Measurements from ENCODE around the gene PBRM1.
A peak's percentile ranks its signal among the peaks of the same experiment; 100 is the strongest.
"Not testable (repeated sequence)": the region's sequence is repeated elsewhere in the genome, so short reads cannot be mapped to it uniquely, and the experiment has no call there.

The PBRM1 gene

GRCh38 chr3:52704611-52705437, 19.1 kb upstream of the PBRM1 start:
- DNase-seq (ENCODE audit: low read depth): peak; percentile 60

GRCh38 chr3:52703341-52703740, 17.6 kb upstream of the PBRM1 start:
- DNase-seq (ENCODE audit: low read depth): no peak

GRCh38 chr3:52697632-52697965, 11.9 kb upstream of the PBRM1 start:
- no peak for DNase-seq (ENCODE audit: low read depth)

DNA sequence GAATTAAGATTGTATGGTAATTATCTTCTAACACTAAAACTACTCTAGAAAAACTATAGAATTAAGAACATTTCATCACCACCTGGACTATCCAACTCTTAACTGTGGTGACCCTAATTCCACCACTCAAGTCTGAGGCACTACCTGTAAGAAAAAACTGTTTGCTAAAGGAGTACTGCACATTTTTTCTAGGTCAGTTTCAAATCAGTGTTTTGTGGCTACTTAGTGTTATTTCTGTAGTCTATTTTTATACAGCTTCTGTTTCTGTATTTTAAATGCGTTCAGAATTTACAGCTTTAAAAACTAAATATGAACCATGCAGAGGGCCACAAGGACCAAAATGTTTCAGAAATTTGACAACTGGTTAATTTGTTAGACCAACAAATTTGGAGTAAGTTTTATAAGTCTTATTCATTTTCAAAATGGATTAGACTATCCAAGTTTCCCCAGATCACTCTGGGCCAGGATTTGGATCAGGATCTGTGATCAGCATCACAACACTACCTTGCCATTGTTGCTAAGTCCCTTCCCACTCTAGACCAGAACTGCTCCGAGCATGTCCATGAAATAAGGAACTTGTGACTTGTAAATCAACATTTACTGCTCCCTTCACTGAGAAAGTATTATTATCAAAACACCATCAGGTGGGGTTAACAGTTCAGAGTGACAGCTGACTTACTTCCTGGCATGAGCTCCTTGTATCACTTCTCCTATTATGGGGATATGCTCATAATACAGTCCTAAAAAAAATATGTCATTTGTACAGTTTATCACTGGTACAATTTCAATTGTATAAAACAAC, 11.3 kb upstream of the PBRM1 start:
- no peak for DNase-seq (ENCODE audit: low read depth)

- DNase-seq (ENCODE audit: low read depth): no peak
These were observed 10.3 kb upstream of the PBRM1 start for GRCh38 chr3:52695798-52696671.

GRCh38 chr3:52694528-52695189, 8.9 kb upstream of the PBRM1 start:
- DNase-seq (ENCODE audit: low read depth): no peak

- DNase-seq (ENCODE audit: low read depth): peak; percentile 32
These were observed 7.4 kb upstream of the PBRM1 start for GRCh38 chr3:52693071-52693470.

DNA sequence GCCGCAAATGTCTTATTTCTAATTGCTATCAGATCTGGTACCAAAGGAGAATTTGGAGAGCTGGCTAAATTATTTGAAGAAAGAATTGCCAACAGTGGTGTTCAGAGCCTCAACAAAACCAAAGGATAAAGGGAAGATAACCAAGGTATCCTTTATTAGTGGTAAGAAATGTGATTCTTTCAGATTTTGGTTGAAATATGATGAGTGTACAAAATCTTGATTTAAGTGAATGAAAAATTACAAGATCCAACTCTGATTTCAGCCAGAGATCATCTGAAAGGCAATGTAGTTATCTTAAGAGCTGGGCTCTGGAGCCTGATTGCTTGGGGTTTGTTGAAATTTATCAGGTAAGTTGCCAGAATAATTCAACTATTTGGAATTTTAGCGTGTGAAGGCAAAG, 4.8 kb upstream of the PBRM1 start:
- no peak for DNase-seq (ENCODE audit: low read depth)

- no peak for DNase-seq (ENCODE audit: low read depth)
These were observed 3.4 kb upstream of the PBRM1 start for GRCh38 chr3:52689151-52689550.

GRCh38 chr3:52688266-52688665, 2.6 kb upstream of the PBRM1 start:
- DNase-seq (ENCODE audit: low read depth): no peak

- DNase-seq (ENCODE audit: low read depth): peak; percentile 78
These were observed 416 bp downstream of the PBRM1 start for GRCh38 chr3:52685285-52685708.

DNA sequence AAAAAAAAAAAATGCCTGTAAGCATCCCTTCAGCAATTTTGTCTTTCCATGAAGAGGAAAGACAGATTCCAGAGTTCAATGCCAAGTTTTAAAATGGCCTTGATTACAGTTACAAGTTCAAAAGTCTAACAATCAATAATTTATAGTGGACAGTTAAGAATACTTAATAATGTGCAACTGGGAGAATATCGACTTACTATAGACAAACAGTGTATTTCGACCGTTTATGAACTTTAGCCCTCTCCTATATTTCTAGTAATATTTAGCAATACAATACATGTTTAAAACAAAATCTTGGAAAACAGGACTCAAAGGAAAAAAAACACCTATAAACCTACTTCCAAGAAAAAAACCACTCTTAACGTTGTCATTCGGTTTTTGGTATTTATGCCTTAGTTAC, 1.5 kb downstream of the PBRM1 start:
- no peak for DNase-seq (ENCODE audit: low read depth)

- DNase-seq (ENCODE audit: low read depth): peak; percentile 23
These were observed 2.1 kb downstream of the PBRM1 start for GRCh38 chr3:52683611-52684010.

DNA sequence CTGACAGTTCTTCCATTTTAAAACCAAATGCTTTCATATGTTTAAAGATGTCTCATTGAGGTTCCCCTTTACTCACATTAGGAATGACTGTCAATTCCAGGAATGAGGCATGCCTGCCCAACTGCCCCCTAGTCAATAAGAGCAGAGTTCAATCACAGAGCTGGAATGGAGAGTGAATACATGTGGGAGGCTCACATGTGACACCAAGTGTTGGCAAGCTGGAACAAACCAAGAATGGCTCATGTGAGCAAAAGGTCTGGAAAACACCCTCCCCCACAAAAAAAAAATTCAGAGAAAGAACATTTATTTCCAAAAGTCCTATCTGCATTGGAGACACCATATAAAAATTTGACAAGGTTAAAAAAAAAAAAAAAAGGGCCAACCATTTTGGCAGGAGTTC, 3.7 kb downstream of the PBRM1 start:
- DNase-seq (ENCODE audit: low read depth): peak; percentile 77

- no peak for DNase-seq (ENCODE audit: low read depth)
These were observed 4.1 kb downstream of the PBRM1 start for GRCh38 chr3:52681596-52681995.

GRCh38 chr3:52679811-52680210, 5.9 kb downstream of the PBRM1 start:
- DNase-seq (ENCODE audit: low read depth): no peak

GRCh38 chr3:52679199-52679538, 6.5 kb downstream of the PBRM1 start:
- DNase-seq (ENCODE audit: low read depth): no peak

DNA sequence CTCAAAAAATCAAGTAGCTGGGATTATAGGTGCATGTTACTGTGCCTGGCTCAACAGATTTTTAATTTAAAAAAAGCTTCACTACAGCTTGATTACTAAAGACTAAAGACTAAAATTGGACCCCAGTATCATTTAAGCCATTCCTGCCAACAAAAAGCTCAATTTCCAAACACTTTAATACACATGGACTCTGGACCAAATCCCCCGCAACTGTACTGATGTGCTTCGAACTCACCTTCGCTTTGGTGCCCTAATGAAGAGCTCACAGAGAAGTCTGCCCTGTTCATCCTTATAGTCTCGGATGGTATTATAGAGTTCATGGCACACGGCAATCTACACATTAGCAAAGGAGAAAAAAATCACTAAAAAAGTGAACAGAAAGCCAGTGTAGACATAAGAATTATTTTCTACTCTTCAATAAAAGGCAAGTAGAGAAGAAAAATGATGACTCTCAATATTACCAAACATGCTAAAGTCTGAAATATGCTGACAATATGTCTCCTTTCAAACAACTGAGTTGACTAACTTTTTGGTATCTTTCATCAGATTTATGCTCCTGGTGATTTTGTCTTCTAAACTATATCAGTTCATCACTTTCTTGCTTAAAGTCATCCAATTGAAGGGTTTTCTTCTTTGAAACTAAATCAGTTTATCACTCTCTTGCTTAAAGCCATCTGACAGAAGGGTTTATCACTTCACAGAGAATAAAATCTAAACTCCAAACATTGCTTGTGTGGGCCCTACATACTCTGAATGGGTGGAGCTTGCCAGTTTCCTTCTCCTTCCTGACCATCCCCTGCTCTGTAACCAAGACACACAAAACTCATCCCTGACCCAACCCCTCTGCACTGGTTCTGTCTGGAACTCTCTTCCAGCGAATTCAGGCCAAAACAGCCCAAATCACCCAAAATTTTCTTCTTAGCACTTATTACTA, 7.2 kb downstream of the PBRM1 start:
- DNase-seq (ENCODE audit: low read depth): no peak

DNA sequence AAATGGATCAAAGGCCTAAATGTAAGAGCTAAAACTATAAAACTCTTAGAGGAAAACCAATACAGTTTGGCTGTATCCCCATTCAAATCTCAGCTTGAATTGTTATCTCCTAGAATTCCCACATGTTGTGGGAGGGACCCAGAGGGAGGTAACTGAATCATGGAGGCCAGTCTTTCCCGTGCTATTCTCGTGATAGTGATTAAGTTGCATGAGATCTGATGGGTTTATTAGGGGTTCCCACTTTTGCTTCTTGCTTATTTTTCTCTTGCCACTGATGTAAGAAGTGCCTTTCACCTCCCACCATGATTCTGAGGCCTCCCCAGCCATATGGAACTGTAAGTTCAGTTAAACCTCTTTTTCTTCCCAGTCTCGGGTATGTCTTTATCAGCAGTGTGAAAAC, 9.5 kb downstream of the PBRM1 start:
- DNase-seq (ENCODE audit: low read depth): not testable (repeated sequence)

- peak; percentile 12 for DNase-seq (ENCODE audit: low read depth)
These were observed 14.0 kb downstream of the PBRM1 start for GRCh38 chr3:52671676-52672075.
